Stimulated activated CD4-positive, alpha-beta T cell treated with anti-CD3 and anti-CD28 coated beads, Interleukin-2, amount 100 ng/mL, for 24 hours (primary cell): Measurements from ENCODE around the gene RAB1A.
A peak's percentile ranks its signal among the peaks of the same experiment; 100 is the strongest.
"Not testable (repeated sequence)": the region's sequence is repeated elsewhere in the genome, so short reads cannot be mapped to it uniquely, and the experiment has no call there.

ENCODE experiments used
- DNase-seq, 2 donors: peaks; one replicate each; pipeline ENCODE4 v3.0.0-alpha.2; 2020

RAB1A gene

GRCh38 chr2:65129826-65130663 is at the start of gene RAB1A:
Gene RAB1A, minus strand, starts transcription at chr2:65130106. Its CDS starts 191 bp downstream, at chr2:65129915.
- peak; percentile 98 to 100 for DNase-seq

- no peak for DNase-seq
Observed at GRCh38 chr2:65177751-65178442, 48.0 kb upstream of the RAB1A start.

DNA sequence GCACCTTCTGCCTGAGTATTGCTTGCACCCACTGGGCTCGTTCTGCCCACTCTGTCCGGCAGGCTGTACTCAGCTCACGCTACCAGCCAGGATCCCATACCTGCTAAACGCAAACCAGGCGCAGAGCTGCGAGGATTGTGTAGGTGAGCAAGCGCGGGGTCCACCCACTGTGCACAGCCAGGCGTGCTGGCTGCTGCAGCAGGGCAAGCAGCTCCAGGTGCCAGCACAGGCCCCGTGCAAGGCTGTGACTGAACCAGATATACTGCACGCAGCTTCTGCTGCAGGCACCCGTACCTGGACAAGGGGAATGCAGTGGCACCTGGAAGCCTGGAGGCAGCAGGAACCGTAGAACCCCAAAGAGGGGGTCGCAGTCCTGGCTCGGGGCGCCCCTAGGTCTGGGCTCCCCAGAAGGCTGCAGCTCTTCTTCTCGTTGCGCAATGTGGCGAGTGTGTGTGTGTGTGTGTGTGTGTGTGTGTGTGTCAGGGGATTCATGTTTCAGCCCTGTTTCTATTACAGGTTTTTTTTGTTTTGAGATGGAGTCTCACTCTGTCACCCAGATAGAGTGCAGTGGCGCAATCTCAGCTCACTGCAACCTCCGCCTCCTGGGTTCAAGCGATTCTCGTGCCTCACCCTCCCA is 46.1 kb upstream of the RAB1A start:
- DNase-seq = no peak

- DNase-seq = not testable (repeated sequence)
Observed at GRCh38 chr2:65174031-65174430, 44.1 kb upstream of the RAB1A start.

DNA sequence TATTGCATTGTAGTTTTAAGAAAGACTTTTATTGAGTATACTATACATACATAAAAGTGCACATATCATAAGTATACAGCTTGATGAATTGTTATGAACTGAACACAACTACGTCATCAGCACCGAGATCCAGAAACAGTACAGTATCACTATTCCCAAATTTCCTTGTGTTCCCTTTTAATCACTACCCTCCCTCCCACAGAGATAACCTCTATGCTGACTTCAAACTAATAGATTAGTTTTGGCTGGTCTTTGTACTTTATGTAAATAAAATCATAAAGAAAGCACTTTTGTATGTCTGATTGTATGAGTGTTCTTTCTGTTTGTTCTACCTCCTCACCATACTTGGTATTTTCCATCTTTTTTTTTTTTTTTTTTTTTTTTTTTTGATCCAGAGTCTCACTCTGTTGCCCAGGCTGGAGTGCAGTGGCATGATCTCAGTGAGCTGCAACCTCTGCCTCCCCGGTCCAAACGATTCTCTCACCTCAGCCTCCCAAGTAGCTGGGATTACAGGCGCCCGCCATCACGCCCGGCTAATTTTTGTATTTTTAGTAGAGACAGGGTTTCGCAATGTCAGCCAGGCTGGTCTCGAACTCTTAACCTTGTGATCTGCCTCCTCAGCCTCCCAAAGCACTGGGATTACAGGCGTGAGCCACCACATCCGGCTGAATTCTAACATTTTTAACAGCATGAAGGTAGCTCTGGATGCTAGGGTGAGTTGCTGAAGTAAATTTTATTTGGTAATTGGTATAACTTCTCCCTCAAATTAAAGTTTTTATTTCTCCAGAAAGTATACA is 43.3 kb upstream of the RAB1A start:
- no peak for DNase-seq

DNA sequence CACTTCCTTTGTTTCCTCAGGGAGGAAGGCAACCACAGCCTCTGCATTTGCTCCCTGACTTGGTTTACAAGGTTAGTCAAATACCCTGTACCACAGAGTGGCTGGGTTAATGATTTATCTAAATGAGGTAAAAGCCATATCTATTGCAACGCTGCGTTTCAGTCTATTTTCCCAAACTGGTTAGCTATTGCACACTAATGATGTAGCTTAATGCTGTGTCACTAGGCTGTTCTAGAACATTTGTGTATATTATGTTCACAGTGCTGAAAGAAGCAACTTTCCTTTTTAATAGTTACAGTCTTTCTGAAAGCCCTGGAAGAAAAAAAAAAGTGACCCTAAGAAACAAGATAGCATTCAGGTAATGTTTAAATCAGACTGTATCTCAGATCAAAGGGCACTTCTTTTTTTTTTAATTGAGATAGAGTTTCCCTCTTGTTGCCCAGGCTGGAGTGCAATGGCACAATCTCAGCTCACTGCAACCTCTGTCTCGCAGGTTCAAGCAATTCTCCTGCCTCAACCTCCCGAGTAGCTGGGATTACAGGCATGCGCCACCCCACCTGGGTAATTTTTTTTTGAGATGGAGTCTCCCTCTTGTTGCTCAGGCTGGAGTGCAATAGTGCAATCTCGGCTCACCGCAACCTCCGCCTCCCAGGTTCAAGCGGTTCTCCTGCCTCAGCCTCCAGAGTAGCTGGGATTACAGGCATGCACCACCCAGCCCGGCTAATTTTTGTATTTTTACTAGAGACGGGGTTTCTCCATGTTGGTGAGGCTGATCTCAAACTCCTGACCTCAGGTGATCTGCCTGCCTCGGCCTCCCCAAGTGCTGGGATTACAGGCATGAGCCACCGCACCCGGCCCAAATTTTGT is 40.9 kb upstream of the RAB1A start:
- DNase-seq = not testable (repeated sequence)

GRCh38 chr2:65169760-65170136 is 39.8 kb upstream of the RAB1A start:
- DNase-seq = no peak

- no peak for DNase-seq
Observed at GRCh38 chr2:65165558-65165957, 35.7 kb upstream of the RAB1A start.

- no peak for DNase-seq
Observed at GRCh38 chr2:65164426-65164891, 34.6 kb upstream of the RAB1A start.

DNA sequence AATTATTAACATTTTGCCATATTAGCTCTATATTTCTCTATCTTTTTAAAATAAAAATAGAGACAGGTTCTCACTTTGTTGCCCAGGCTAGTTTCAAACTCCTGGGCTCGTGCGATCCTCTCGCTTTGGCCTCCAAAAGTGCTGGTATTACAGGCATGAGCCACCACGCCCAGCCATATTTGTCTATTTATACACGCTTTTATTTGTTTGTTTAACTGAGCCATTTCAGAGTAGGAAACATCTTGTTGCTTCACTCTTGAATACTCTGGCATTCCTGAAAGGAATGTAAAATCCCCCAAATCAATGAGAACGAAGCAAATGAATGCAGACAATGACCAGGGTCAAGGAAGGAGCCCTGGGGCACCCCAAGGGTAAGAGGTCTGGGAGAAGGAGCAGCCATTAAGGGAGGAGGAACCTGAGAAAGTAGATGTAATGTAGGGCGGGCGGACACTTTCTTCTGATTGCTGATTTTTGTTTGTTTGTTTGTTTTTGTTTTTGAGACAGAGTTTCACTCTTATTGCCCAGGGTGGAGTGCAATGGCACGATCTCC is 31.7 kb upstream of the RAB1A start:
- no peak for DNase-seq

GRCh38 chr2:65159906-65160305 is 30.0 kb upstream of the RAB1A start:
- DNase-seq = no peak

- no peak for DNase-seq
Observed at GRCh38 chr2:65159261-65159660, 29.4 kb upstream of the RAB1A start.

DNA sequence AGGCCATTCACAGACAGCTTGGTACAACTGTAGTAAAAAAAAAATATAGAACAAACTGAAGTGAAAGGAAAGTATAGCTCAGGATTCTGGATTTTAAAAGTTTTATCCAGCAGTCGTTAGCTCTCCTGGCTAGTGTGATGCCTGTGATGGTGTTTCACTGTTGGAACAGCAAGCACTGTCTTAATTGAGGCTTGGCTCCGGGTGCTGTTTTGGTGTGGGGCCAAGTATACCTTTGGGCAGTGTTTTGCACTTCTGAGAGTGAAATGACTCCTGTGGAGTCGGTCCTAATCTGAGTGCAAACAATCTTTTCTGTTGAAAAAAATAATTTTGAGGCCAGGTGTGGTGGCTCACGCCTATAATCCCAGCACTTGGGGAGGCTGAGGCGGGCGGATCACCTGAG is 28.7 kb upstream of the RAB1A start:
- DNase-seq = no peak

GRCh38 chr2:65157856-65158255 is 27.9 kb upstream of the RAB1A start:
- not testable (repeated sequence) for DNase-seq

GRCh38 chr2:65156041-65156440 is 26.1 kb upstream of the RAB1A start:
- DNase-seq = no peak

GRCh38 chr2:65153515-65153914 is 23.6 kb upstream of the RAB1A start:
- no peak for DNase-seq

DNA sequence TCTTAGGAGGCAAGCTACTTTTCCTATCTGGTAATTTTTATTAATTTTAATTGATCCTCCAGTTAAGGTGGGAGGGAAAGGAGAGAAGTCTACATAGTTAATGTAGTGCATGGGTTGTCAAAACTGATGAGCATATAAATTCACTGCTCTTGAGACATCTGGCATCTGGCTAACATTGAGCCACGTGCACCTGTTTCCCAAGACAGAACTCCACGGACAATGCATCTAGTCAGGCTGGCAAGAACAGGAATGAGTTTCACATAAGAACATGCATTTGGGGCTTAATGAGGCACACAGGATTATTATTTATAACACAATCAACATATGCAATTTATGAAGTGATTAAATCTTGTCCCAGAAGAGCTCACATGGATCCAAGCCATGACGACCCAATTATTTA is 16.2 kb upstream of the RAB1A start:
- no peak for DNase-seq

GRCh38 chr2:65144571-65144970 is 14.7 kb upstream of the RAB1A start:
- no peak for DNase-seq

DNA sequence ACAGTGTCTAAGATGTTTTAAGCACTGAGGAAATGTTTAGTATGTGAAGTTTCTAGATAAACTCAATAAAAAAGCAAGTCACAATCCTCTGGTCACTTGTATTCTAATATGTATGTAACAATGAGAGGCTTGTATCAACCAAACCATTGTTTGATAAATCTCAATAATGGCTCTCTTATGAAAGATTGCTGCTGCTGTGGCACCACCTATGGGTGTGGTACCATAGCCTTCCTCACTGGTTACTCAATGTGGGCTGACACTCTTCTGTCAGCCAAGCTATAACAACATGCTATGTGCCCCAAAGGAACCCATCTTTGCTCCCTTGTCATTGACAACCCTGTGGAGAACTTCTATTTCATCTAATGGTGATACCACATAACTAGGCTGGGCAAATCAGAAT is 12.6 kb upstream of the RAB1A start:
- DNase-seq = no peak

DNA sequence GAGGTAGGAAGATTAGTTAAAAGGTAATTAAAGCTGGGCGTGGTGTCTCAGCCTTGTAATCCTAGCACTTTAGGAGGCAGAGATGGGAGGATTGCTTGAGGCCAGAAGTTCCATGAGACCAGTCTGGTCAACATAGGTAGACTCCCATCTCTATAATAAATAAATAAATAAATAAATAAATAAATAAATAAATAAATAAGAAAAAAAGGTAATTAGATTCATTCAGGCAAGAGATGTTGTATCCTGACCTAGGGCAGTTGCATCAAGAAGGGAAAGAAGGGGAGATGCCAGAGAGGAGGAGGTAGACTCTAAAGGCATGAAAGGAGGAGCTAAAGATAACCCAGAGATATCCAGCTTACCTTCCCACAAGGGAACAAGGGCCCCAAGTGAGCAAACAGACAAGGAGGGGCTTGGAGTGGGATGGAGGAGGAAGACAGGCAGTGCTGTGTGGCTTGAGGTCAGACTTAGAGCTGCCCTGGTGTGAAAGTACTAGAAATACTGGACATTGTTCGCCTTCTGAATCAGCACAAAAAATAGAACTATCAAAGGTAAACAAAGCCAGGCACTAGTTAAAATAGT is 7.4 kb upstream of the RAB1A start:
- DNase-seq = no peak

GRCh38 chr2:65136253-65136652 is 6.3 kb upstream of the RAB1A start:
- no peak for DNase-seq
